HG02763 (cell line): Measurements from ENCODE around the gene HLA-F.
A peak's percentile ranks its signal among the peaks of the same experiment; 100 is the strongest.

Source experiments
- ATAC-seq: cut with Tn5 transposase; IDR thresholded peaks from one replicate; pipeline ENCODE4 v1.9.1; 2021; ENCODE audit warnings: mild to moderate bottlenecking, moderate library complexity; ENCODE audit not compliant: unreplicated experiment

The HLA-F gene

GRCh38 chr6:29723666-29724588, 693 bp downstream of the HLA-F start:
- peak; percentile 40 for ATAC-seq

- ATAC-seq = no peak
Observed at GRCh38 chr6:29724937-29725869, 2.0 kb downstream of the HLA-F start.

- ATAC-seq = no peak
Observed at GRCh38 chr6:29726001-29726400, 2.8 kb downstream of the HLA-F start.

GRCh38 chr6:29726571-29727194, 3.4 kb downstream of the HLA-F start:
- no peak for ATAC-seq

GRCh38 chr6:29727637-29728036, 4.4 kb downstream of the HLA-F start:
- ATAC-seq = no peak

GRCh38 chr6:29728173-29728874, 5.1 kb downstream of the HLA-F start:
- no peak for ATAC-seq

GRCh38 chr6:29728875-29729270, 5.6 kb downstream of the HLA-F start:
- no peak for ATAC-seq

- no peak for ATAC-seq
Observed at GRCh38 chr6:29729774-29730328, 6.6 kb downstream of the HLA-F start.

- ATAC-seq = no peak
Observed at GRCh38 chr6:29730575-29731126, 7.4 kb downstream of the HLA-F start.

GRCh38 chr6:29731281-29731680, 8.0 kb downstream of the HLA-F start:
- ATAC-seq = no peak

GRCh38 chr6:29733057-29733456, 9.8 kb downstream of the HLA-F start:
- no peak for ATAC-seq

GRCh38 chr6:29734046-29735018, 11.1 kb downstream of the HLA-F start:
- ATAC-seq = no peak

GRCh38 chr6:29736563-29736962, 13.3 kb downstream of the HLA-F start:
- ATAC-seq = no peak

- ATAC-seq = no peak
Observed at GRCh38 chr6:29737707-29738630, 14.7 kb downstream of the HLA-F start.

- ATAC-seq = no peak
Observed at GRCh38 chr6:29739136-29739881, 16.1 kb downstream of the HLA-F start.

- no peak for ATAC-seq
Observed at GRCh38 chr6:29739882-29740261, 16.6 kb downstream of the HLA-F start.

- no peak for ATAC-seq
Observed at GRCh38 chr6:29741592-29741991, 18.4 kb downstream of the HLA-F start.
